ENCODE data around the gene ANK2. TPM values are rescaled to one million over a fixed set of nuclear protein-coding genes. Genes with fewer than 3 reads are reported as not detected.

The ANK2 gene
- total RNA-seq, 1 experiment from 2014 or later: 5.6 TPM

DNA sequence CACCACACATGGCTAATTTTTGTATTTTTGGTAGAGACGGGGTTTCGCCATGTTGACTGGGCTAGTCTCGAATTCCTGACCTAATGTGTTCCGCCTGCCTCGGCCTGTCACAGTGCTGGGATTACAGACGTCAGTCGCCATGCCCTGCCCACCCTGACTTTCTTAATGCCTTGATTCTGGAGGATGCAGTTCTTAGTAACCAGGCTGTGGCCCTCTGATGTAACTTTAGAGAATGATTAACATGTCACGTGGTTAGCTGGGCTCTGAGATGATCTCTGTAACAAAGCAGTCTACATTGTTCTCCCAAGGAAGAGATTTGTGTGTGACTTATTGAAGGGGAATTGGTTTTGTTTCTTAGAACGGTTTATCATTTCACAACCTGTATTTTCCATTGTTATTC is 30.6 kb downstream of the ANK2 start:
- Histone ChIP-seq H3K27me3 (ENCODE audit: insufficient read depth, low read length) (no peaks in the 10 kb centered on the region), H3K4me3 (replicated peaks in 1 of 2; ENCODE audit: low read depth in 1 of 2, low read length in 2 of 2) (no peak overlapping the region), H3K4me1 (ENCODE audit: control insufficient read depth in 1 of 2, insufficient read depth in 2 of 2, low read length in 2 of 2) (no peaks in the 10 kb centered on the region), H3K9me3 (ENCODE audit: control insufficient read depth in 1 of 2, insufficient read depth in 1 of 2, low read depth in 1 of 2, low read length in 2 of 2) (no peaks in the 10 kb centered on the region), H4K20me1 (ENCODE audit: insufficient read depth) (no peaks in the 10 kb centered on the region), H3K79me2 (ENCODE audit: insufficient read depth, low read length) (no peaks in the 10 kb centered on the region), H3K9ac (ENCODE audit: low read length) (no peak overlapping the region), H3K36me3 (ENCODE audit: control insufficient read depth in 1 of 2, insufficient read depth in 2 of 2, low read length in 2 of 2) (no peaks in the 10 kb centered on the region), H3K27ac (ENCODE audit: low read depth, low read length) (no peak overlapping the region), H2AFZ (ENCODE audit: low read depth, low read length, poor library complexity, severe bottlenecking) (no peak overlapping the region), H3K4me2 (ENCODE audit: low read length) (no peak overlapping the region), H3K9me2 (ENCODE audit: insufficient read depth) (no peaks in the 10 kb centered on the region)
- ChIA-PET POLR2A (no interaction called here), RAD21 (ENCODE audit: low non-redundant PET in 1 of 2, low total read pairs in 2 of 2, uncharacterized antibody in 2 of 2, unreplicated experiment in 2 of 2) (no interaction called here), CTCF (no interaction called here)
- BruUV-seq (replicated peaks): no TSS peak
- ATAC-seq (no peak), DNase-seq (ENCODE audit: low read depth, low spot score) (no peak)
- intact Hi-C loops (cut with micrococcal nuclease): no loop called here
- TF ChIP-seq POLR2A (IDR thresholded peaks at IDR 0.05; ENCODE audit: borderline replicate concordance, extremely low read depth, insufficient read depth, insufficient read length): no peak
- TF ChIP-seq, protein P1, sequence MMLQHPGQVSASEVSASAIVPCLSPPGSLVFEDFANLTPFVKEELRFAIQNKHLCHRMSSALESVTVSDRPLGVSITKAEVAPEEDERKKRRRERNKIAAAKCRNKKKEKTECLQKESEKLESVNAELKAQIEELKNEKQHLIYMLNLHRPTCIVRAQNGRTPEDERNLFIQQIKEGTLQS (IDR thresholded peaks at IDR 0.05): no peak
- TF ChIP-seq FOSL1 (IDR thresholded peaks at IDR 0.05; ENCODE audit: low read depth): no peak
- TF ChIP-seq ELF1 (IDR thresholded peaks at IDR 0.05; ENCODE audit: borderline replicate concordance, low read depth): no peak
- TF ChIP-seq CEBPB (IDR thresholded peaks at IDR 0.05; ENCODE audit: low read depth): no peak
- TF ChIP-seq JUND (IDR thresholded peaks at IDR 0.05): no peak
- no peak for TF ChIP-seq POLR2AphosphoS5 (IDR thresholded peaks at IDR 0.05; ENCODE audit: low read depth, low read length)
- TF ChIP-seq TCF7L2 (IDR thresholded peaks at IDR 0.05; ENCODE audit: borderline replicate concordance, extremely low read depth, insufficient read depth, insufficient read length): no peak
- TF ChIP-seq CBX3 (IDR thresholded peaks at IDR 0.05; ENCODE audit: low read depth): no peak
- no peak for TF ChIP-seq YY1 (IDR thresholded peaks at IDR 0.05; ENCODE audit: extremely low read depth, insufficient replicate concordance, low read depth, low read length)
- TF ChIP-seq, protein P2, sequence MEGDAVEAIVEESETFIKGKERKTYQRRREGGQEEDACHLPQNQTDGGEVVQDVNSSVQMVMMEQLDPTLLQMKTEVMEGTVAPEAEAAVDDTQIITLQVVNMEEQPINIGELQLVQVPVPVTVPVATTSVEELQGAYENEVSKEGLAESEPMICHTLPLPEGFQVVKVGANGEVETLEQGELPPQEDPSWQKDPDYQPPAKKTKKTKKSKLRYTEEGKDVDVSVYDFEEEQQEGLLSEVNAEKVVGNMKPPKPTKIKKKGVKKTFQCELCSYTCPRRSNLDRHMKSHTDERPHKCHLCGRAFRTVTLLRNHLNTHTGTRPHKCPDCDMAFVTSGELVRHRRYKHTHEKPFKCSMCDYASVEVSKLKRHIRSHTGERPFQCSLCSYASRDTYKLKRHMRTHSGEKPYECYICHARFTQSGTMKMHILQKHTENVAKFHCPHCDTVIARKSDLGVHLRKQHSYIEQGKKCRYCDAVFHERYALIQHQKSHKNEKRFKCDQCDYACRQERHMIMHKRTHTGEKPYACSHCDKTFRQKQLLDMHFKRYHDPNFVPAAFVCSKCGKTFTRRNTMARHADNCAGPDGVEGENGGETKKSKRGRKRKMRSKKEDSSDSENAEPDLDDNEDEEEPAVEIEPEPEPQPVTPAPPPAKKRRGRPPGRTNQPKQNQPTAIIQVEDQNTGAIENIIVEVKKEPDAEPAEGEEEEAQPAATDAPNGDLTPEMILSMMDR (IDR thresholded peaks at IDR 0.05 in 2 of 3, conservative IDR thresholded peaks at IDR 0.05 in 1 of 3; ENCODE audit: borderline replicate concordance in 1 of 3, insufficient read depth in 1 of 3, low read depth in 2 of 3, low read length in 2 of 3): no peak
- no peak for TF ChIP-seq EZH2phosphoT487 (IDR thresholded peaks at IDR 0.05; ENCODE audit: borderline replicate concordance)
- TF ChIP-seq, protein P3, sequence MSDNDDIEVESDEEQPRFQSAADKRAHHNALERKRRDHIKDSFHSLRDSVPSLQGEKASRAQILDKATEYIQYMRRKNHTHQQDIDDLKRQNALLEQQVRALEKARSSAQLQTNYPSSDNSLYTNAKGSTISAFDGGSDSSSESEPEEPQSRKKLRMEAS (IDR thresholded peaks at IDR 0.05): no peak
- TF ChIP-seq, protein P4, sequence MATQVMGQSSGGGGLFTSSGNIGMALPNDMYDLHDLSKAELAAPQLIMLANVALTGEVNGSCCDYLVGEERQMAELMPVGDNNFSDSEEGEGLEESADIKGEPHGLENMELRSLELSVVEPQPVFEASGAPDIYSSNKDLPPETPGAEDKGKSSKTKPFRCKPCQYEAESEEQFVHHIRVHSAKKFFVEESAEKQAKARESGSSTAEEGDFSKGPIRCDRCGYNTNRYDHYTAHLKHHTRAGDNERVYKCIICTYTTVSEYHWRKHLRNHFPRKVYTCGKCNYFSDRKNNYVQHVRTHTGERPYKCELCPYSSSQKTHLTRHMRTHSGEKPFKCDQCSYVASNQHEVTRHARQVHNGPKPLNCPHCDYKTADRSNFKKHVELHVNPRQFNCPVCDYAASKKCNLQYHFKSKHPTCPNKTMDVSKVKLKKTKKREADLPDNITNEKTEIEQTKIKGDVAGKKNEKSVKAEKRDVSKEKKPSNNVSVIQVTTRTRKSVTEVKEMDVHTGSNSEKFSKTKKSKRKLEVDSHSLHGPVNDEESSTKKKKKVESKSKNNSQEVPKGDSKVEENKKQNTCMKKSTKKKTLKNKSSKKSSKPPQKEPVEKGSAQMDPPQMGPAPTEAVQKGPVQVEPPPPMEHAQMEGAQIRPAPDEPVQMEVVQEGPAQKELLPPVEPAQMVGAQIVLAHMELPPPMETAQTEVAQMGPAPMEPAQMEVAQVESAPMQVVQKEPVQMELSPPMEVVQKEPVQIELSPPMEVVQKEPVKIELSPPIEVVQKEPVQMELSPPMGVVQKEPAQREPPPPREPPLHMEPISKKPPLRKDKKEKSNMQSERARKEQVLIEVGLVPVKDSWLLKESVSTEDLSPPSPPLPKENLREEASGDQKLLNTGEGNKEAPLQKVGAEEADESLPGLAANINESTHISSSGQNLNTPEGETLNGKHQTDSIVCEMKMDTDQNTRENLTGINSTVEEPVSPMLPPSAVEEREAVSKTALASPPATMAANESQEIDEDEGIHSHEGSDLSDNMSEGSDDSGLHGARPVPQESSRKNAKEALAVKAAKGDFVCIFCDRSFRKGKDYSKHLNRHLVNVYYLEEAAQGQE (IDR thresholded peaks at IDR 0.05; ENCODE audit: low read depth): no peak
- no peak for TF ChIP-seq SIN3A (IDR thresholded peaks at IDR 0.05; ENCODE audit: low read depth)
- TF ChIP-seq ZFX (IDR thresholded peaks at IDR 0.05): no peak
